HG03196 (cell line): ENCODE data around the gene CMKLR1.

ENCODE experiments used
- ATAC-seq: cut with Tn5 transposase; IDR thresholded peaks from one replicate; pipeline ENCODE4 v1.9.1; 2021; ENCODE audit not compliant: unreplicated experiment

CMKLR1 gene

GRCh38 chr12:108317308-108318234, 21.5 kb downstream of the CMKLR1 start:
- ATAC-seq = no peak

DNA sequence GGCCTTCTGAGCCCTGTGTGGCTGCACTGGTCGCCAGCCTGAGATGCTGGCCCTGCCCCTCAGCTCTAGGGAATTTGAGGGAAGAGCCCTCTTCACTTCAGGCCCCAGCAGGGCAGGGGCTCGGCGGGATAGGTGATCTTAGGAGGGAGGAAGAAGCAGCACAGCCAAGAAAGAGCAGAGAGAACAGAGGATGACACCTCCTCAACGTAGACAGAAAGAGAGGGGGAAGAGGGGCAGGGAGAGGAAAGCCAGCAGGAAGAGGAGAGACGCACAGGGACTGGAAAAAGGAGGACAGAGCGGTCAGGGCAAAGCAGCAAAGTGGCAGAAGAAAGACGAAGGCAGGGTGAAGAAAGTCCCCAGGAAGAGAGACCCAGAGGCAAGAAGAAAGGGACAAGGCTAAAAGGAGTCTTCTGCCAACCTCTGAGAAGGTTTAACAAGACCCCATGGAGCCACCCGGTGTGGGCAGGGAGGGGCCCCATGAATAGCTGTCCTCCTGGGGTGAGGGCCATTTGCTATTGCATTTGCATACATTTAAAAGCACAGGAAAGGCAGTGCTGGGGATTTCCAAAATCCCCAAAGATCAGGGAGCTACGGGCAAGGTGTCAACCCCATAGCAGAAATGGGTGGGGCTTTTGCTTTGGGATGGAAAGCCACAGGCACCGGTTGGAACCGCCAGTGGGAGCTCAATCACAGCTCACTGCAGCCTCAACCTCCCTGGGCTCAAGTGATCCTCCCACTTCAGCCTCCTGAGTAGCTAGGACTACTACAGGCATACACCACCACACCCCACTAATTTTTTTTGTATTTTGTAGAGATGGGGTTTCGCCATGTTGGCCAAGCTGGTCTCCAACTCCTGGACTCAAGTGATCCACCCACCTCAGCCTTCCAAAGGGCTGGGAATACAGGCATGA, 22.7 kb downstream of the CMKLR1 start:
- ATAC-seq = no peak

GRCh38 chr12:108315486-108316105, 23.5 kb downstream of the CMKLR1 start:
- ATAC-seq = no peak

DNA sequence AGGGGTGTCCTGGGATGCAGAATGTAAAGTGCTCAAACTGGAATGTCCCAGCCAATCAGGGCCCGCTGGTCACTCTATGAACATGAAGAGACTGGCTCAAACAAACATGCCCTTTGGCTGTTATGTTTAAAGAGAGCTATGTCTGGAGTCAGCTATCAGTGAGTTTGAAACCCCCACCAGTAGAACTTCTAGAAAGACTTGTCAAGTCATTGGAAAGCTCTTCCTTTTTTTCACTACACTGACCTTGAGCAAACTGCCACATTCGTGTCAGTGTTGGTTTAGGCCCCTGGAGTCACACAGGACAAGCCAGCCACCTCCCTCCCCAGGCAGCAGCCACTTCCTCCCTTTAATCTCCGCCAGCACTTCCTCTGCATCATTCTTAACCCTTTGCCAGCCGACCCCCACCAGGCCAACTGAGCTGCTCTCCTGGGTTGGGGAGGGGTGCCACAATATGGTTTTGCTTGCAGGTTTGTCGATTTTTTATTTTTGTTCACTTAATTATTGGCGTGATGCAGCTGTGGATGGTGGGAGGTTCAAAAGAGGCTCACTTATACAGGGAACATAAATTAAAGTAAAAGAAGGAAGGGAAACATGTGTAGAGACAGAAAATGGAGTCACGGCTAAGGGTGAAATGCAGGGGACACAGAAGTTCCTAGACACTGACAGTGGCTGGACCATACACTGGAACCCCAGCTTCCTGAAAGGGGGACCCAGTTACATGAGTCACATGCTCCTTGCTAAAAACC, 25.3 kb downstream of the CMKLR1 start:
- no peak for ATAC-seq

DNA sequence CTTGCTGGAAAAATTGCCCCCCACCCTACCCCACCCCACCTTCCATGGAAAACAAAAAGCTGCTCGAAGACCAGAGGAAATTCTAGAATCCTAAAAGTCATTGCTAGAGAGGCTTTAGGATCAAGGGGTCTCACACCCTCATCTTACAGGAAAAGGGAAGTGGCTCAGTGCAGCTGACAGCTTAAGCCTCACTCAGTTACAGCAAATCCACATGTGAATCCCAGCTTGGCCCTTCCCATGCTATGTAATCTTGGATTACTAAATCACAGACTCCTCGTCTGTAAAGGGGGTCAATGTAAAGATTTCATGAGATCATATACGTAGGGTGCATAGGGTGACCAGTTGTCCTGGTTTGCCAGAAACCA, 25.9 kb downstream of the CMKLR1 start:
- no peak for ATAC-seq

- no peak for ATAC-seq
These were observed 26.4 kb downstream of the CMKLR1 start for GRCh38 chr12:108312693-108313189.

- ATAC-seq = no peak
These were observed 26.9 kb downstream of the CMKLR1 start for GRCh38 chr12:108312073-108312659.

DNA sequence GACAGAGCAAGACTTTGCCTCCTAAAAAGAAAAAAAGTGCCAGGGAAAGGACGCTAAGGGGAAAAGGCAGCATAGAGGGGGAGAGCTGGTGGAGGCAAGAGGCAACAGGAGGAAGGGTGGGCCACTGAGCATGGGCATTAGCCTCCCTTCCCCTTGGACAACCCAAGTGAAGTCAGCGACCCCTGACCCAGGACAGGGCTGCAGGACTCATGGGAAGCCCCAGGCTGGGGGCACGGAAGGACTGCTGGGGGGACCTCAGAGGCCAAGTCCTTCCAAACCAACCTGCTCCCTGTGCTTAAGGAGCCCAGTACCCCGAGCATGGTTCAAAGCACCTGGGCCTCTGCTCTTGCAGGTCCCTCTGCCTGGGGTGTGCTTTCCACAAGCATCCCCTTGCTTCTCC, 27.5 kb downstream of the CMKLR1 start:
- no peak for ATAC-seq

DNA sequence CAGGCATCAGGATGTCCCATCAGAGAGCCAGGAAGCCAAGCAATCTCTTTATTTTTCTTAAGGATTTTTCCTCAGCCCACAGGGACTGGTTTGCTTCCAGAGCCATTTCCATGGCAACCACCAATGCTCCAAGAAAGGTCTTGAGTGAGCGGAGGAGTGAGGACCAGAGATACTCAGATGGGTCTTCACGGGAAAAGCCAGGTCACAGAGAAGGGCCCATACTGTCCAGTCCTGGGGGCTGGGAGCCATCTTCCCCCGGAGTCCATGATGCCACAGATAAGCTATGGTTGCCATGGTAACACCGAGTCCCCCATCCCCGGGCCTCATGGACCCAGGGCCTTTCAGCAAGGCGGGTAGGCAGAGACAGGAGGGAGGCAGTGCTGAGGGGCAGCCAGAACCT, 28.6 kb downstream of the CMKLR1 start:
- no peak for ATAC-seq

DNA sequence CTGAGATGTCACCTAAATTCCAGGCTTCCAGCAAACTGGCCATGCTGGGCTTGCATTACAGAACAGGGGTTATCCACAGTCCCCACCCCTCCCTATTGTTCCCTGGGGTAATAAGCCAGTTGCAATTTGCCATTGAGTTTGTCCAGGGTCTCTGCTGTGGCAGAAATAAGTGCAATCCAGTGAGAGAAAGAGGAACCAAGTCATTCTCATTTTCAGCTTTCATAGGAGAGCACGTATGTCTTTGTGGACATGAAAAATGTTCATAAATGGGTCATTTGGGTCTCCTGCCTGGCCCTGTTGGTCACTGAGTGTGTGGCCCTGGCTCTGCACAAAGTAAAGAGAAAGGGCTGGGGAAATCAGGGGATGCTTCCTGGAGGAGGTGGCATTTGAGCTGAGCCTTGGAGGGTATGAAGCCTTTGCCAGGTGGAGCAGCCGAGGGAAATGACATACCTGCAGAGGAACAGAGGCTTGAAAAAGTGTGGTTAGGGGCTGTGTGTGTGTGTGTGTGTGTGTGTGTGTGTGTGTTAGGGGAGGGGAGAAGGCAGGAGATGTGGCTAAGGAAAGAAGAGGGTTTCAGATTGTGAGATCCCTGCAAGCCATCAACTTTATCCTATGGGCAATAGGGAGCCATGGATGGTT, 29.3 kb downstream of the CMKLR1 start:
- ATAC-seq = no peak

DNA sequence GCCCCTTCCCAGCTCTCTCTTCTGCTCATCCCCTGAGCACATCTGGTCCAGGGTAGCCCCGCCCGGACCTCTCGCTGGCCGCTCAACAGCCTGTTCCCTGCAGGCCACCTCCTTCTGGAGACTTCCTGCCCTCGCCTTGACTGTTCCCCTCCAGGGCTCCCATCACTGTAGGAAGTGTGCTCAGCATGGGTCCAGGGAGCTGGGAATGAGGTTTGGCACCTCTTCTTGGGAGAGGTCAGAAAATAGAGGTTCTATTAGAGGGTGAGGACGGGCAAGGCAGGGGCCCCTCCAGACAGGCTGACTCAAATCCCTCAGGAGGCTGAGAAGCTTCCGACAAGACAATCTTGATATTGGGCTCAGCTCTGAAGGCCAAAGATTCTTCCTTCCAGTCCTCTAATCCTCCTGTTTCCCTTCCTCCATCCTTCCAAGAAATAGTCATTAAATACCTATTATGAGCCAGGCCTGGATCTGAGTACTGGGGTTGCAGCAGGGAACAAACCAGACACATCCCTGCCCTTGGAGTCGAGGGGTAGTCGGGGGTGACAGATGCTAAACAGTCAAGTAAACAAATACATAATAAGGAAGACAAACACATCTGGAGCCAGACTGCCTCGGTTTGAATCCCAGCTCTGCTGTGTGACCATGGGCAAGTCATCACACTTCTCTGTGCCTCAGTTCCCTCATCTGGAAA, 30.6 kb downstream of the CMKLR1 start:
- no peak for ATAC-seq

GRCh38 chr12:108307006-108307405, 32.1 kb downstream of the CMKLR1 start:
- no peak for ATAC-seq

DNA sequence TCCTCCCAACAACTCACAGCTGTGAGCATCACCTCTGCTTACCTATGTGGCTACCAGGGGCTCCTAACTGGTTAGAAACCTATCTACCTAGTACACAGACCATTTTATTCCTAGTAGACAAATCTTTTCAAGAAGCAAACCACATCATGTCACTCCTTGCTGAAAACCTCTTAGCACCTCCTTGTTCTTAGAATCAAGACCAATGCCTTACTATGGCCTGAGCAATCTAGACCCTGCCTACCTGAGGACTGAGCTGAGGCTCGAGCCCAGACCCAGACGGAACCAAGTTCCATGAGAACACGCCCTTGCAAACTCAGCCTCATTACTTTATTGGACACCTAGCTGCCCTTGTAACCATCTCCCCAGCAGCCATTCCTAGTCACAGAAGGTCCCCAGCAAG, 32.6 kb downstream of the CMKLR1 start:
- ATAC-seq = no peak

GRCh38 chr12:108305991-108306501, 33.1 kb downstream of the CMKLR1 start:
- no peak for ATAC-seq

GRCh38 chr12:108305520-108305919, 33.6 kb downstream of the CMKLR1 start:
- ATAC-seq = no peak

- ATAC-seq = no peak
These were observed 34.5 kb downstream of the CMKLR1 start for GRCh38 chr12:108304633-108305032.

- no peak for ATAC-seq
These were observed 35.4 kb downstream of the CMKLR1 start for GRCh38 chr12:108303703-108304102.

DNA sequence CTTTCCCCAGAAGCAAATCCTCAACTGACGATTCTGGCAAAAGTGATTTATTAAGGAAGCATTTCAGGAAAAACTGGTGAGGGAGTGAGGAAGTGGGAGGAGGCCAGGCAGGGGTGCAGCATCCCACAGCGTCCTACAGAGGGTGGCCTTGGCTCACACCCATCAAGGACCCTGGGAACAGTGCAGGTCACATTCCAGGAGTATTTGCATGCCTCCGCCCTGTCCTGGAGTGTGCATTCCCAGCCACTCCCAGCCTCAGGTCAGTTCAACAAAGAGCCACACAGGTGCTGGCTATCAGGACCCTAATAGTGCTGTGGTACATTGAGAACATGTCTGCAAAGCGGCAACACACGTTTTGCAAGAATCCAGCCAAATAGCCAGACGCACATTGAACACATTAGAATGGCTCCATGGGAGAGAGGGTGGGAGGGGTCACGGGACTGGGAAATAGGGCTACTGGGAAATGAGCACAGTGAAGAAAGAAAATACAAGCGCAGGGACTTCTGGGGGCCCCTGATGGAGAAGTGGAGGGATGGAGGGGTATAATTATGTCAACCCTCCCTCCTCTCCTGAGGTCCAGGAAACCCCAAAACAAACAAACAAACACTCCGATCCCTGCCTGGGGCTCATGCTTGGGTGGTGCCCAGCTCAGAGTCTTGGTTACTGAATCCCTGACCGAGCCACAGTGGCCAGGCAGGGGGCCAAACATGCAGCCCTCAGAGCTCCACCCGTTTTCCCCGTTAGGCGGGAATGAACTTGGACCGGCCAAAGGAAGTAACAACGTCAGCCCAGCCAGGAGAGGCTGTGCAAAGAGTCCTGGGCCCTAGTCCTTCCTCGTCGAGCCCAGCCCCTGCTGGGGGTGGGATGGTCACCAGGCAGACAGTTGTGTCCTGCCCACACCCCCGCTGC, 36.5 kb downstream of the CMKLR1 start:
- no peak for ATAC-seq
